HG02642 (cell line): ENCODE results near the gene SCART1.
"Not testable (repeated sequence)": the region's sequence is repeated elsewhere in the genome, so short reads cannot be mapped to it uniquely, and the experiment has no call there.

ENCODE experiments used
- ATAC-seq: cut with Tn5 transposase; IDR thresholded peaks from one replicate; pipeline ENCODE4 v1.9.1; 2021; ENCODE audit warnings: mild to moderate bottlenecking; ENCODE audit not compliant: unreplicated experiment, poor library complexity

The SCART1 gene

GRCh38 chr10:133467286-133467911 lies 13.7 kb downstream of the SCART1 start:
- ATAC-seq, result no peak

- ATAC-seq, result not testable (repeated sequence)
These were observed 15.5 kb downstream of the SCART1 start for GRCh38 chr10:133469205-133469604.

- ATAC-seq, result no peak
These were observed 17.8 kb downstream of the SCART1 start for GRCh38 chr10:133471300-133472109.

DNA sequence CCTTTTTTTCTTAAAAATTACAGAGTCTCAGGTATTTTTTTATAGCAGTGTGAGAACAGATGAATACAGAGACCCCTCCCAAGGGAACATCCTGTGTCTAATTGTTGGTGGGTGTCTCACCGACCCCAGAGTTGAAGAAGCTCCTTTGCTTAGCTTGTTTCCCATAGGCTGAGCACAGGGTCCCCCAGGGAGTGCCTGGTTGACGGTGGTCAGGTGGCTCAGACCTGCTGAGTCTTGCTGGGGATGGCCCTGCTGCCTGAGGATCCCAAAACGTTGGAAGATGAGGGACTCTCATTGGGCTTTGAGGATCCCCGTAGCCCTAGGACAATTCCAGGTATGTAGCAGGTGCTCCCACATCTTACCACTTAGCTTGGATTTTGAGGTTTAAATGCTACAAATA lies 19.5 kb downstream of the SCART1 start:
- no peak for ATAC-seq

GRCh38 chr10:133474027-133474426 lies 20.3 kb downstream of the SCART1 start:
- no peak for ATAC-seq

GRCh38 chr10:133474665-133475424 lies 21.1 kb downstream of the SCART1 start:
- ATAC-seq, result no peak

- no peak for ATAC-seq
These were observed 21.6 kb downstream of the SCART1 start for GRCh38 chr10:133475425-133475734.

DNA sequence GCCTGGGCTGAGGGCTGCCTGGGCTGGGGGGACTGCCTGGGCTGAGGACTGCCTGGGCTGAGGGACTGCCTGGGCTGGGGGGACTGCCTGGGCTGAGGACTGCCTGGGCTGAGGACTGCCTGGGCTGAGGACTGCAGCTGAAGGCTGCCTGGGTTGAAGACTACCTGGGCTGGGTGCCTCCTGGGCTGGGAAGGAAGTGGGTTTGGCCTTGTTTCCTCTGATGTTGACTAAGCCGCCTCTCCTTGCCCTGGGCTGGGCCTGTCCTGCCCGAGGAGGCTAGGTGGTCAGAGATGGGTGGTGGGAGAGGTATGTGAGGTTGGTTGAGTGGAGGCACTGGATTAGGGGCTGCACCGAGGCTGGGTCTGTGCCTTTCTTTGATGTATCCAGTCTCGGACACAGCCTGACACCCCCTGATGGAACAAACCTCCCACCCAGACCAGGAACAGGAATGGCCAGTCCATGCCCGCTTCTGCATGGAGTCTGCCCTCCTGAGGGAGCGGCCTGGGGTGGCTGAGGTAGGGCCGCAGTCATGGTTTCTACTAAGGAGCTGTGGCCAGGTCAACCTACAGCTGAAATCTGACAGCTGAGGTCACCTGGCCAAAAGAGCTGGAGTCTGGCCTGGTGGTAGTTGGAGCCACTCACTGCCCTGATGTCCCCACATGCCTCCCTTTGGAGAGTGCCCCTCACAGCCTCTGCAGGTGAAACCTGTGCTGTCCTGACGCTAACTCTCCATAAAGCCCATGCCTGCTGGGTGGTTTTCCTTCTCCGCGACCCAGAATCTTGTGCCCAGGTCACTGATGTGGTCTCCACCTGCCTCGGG lies 22.3 kb downstream of the SCART1 start:
- no peak for ATAC-seq

DNA sequence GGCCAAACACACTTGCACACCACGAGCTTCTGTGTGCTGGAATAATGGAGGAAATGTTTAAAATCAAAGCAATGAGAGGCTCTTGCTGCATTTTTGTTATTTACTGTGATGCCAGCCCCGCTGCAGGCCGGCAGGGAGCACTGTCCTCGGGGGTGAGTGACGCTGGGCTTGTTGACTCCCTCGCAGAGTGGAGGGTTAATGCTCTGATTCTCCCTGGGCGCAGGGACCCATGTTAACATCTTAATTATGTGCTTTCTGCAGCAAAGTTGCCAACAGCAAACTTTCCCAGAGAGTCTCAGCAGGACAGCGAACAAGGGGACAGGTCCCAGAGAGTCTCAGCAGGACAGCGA lies 22.9 kb downstream of the SCART1 start:
- ATAC-seq, result no peak

DNA sequence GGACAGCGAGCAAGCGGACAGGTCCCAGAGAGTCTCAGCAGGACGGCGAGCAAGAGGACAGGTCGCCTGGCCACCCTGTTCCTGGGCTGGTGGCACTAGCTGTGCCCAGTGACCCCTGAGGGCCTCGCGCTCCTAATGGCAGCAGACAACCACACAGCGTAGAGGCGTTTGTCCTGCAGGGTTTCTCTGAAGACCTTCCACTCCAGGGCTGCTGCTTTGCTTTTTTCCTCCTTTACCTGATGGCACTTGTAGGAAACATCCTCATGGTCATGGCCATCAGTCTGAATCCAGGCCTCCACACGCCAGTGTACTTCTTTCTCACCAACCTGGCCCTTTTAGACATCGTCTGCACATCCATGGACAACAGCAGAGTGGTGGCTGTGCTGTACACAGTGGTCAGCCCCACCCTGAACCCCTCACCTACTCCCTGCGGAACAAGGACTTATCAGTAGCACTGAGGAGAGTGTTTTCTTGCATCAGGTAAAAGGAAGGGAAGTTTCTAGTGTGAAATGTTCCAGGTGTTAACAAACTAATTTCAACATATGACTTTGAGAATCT lies 27.4 kb downstream of the SCART1 start:
- ATAC-seq, result no peak

DNA sequence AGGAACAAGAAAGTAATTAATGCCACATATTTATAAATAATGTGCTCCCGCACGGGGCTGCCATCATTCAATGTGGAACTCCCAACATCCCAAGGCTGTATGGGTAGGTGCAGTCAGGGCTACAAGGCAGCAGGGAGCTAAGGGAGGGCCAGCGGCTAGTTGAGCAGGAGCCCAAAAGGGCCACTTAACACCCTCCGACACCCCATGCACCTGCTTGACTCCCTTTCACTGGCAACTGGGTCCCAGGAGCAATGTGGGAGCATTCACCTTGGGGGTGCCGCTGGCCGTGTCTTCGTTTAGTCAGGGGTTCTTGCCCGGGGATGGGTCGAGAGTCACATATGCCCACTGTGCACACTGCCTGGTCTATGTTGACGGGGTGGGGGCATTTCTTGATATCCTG lies 27.9 kb downstream of the SCART1 start:
- no peak for ATAC-seq

- ATAC-seq, result no peak
These were observed 31.1 kb downstream of the SCART1 start for GRCh38 chr10:133484818-133485217.

DNA sequence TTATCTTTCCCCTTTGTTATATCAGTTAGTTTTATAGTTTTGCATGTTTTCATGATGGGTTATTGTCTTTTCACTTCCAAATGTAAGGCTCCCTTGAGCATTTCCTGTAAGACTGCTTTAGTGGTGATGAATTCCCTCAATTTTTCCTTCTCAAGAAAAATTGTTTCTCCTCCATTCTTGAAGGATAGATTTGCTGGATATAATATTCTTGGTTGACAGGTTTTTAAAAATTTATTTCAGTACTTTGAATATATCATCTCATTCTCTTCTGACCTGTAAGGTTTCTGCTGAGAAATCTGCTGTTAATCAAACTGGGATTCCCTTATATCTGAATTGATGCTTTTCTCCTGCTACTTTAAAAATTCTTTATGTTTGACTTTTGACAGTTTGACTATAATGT lies 33.3 kb downstream of the SCART1 start:
- no peak for ATAC-seq

GRCh38 chr10:133488354-133488753 lies 34.6 kb downstream of the SCART1 start:
- no peak for ATAC-seq

DNA sequence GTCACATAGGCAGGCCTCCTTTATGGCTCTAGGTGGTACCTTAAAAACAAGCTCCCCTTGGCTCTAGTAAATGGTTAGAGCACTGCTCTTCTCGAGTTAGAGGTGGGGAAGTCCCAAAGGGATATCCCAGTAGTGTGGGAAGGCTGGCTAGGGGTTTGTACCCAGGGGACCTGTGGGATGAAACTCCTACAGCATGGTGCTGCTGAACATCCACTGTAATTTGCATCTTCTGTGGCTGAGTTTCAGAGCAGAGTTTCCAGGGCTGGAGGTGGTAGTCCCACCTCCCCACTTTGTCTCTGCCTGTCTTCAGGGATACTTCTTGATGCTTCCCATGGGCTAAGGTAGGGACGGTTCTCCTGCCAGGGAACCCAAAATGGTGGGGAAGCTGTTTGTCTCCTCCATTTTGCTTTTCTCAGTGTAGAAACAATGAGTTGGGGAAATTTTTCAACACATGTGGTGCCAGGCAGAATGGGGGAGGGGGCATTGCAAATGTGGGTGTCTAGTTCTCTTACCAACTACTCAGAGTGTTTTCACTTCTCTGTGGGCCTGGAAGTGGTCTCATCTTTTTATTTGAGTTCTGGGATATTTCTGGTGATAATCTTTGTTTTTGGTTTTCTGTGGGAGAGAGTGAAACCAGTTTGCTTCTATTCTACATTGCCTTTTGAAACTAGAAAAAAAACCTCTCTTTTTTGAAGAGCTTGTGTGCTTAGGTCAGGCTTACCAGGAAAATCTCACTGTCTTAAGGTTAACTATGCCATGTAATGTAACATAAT lies 36.3 kb downstream of the SCART1 start:
- ATAC-seq, result peak; percentile 56

DNA sequence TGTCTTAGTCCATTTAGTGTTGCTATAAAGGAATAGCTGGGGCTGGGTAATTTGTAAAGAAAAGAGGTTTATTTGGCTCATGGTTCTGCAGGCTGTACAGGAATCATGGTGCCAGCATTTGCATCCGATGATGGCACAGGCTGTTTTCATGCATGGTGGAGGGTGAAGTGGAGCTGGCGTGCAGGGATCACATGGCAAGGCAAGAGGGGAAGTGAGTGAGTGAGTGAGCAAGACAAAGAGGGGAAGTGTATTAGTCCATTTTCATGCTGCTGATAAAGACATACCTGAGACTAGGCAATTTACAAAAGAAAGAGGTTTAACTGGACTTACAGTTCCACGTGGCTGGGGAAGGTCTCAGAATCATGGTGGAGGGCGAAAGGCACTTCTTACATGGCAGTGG lies 39.8 kb downstream of the SCART1 start:
- ATAC-seq, result not testable (repeated sequence)

- ATAC-seq, result not testable (repeated sequence)
These were observed 43.6 kb downstream of the SCART1 start for GRCh38 chr10:133497363-133497762.

DNA sequence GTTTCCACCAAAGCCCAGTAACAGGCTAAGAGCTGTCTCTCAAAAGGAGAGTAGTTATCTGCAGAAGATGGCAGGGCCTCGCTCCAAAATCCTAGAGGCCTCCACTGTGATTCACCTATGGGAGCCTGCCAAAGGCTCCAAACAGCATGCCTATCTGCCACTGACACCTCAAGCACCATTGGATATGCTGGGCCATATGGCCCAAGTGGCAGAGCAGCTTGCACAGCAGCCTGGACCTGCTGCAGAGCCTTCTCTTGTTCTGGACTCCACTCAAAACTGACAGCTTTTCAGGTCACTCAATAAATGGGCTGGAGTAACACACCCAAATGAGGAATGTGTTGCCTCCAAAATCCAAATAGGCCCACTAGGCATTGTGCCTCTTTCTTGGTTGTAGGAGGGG lies 45.4 kb downstream of the SCART1 start:
- not testable (repeated sequence) for ATAC-seq

GRCh38 chr10:133500897-133501296 lies 47.2 kb downstream of the SCART1 start:
- ATAC-seq, result not testable (repeated sequence)

- no peak for ATAC-seq
These were observed 56.0 kb downstream of the SCART1 start for GRCh38 chr10:133509700-133510099.
